22Rv1 (cell line): ENCODE results near the gene C5orf24.
A peak's percentile ranks its signal among the peaks of the same experiment; 100 is the strongest.

Experiments used
- H3K27ac ChIP-seq: fragments of 450-650 bp; 2 replicates; pipeline ENCODE4 v1.5.1; 2017
- CTCF ChIP-seq: fragments of 450-650 bp; IDR thresholded peaks from 2 replicates; pipeline ENCODE4 v1.5.1; 2017; ENCODE audit warnings: mild to moderate bottlenecking
- ZFX ChIP-seq: fragments of 450-650 bp; IDR thresholded peaks from 2 replicates; pipeline ENCODE4 v1.6.1; 2017; ENCODE audit warnings: antibody characterized with exemption, borderline replicate concordance

The C5orf24 gene

DNA sequence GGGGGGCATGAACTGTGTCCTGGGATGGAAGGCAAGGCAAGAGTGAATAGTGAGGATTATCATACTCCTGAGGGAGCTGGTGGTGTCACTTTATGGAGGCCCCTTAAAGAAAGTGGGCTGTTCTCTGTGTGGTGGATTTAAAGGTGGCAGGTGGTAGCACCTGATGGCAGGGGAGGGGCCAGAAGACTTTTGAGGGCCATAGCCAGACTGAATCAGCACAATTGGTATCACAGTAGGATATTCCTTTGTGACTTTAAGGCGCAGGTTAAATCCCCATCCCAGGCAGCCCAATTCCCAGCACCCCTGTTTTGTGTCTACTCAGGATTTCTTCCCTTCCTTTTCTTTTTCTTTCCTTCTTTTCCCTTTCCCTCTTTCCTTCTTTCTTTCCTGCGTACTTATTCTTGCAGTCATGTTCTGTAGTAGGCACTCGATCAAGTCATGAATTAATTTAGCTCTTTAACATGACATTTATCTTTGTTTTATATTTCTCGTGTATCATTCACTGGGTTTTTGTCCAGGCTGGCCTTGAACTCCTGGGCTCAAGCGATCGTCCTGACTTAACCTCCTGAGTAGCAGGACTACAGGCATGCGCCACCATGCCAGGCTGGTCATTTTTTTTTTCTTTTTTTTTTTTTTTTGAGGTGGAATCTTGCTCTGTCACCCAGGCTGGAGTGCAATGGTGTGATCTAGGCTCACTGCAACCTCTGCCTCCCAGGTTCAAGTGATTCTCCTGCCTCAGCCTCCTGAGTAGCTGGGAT lies 48.2 kb downstream of the C5orf24 start:
- H3K27ac ChIP-seq, result no peak overlapping the region
- TF ChIP-seq CTCF (no peak), ZFX (no peak)

- H3K27ac ChIP-seq, result no peak overlapping the region
Measured at GRCh38 chr5:134902071-134902801, 56.5 kb downstream of the C5orf24 start.

GRCh38 chr5:134904610-134905245 lies 59.0 kb downstream of the C5orf24 start, which contains the start of gene PCBD2:
Gene PCBD2 (plus strand): TSS chr5:134905131. CDS start chr5:134905140, 9 bp downstream.
- TF ChIP-seq CTCF, result peak; percentile 96
- TF ChIP-seq ZFX, result no peak
- H3K27ac ChIP-seq, result peak within 1 kb of the TSS; percentile 100

More at GRCh38 chr5:134902071-134902801, 56.5 kb downstream of the C5orf24 start:
- TF ChIP-seq ZFX (no peak), CTCF (no peak)

DNA sequence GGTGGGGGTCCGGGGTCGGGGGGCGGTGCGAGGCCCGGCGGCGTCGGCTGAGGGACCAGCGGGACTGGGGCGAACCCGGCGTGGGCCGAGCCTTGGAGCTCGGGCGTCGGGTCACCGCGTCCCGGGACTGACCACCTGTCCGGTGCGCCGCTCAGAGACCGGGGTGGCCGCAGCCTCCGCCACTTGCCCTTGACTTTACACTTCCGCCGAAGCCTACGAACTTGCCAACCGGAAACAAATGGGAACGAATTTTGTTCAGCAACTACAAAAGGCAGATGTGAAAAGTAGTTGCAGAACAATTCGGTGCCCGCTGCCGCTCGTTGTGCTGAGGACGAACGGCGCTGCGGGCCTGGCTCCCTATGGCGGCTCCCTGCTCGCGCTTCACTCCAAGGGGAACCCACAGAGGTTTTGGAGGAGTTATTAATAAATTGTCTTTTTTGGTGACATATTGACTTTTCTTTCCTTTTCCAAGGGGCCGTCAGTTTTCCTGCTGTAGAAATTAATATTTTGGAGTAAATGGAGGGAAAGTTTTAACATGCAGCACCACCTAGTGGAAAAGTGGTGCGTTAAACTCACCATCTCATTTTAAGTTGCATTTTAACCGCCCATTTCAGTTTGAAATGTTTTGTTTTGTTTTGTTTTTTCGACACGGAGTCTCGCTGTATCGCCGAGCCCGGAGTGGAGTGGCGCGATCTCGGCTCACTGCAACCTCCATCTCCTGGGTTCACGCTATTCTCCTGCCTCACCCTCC lies 59.7 kb downstream of the C5orf24 start:
- peak overlapping the region; percentile 100 for H3K27ac ChIP-seq
- TF ChIP-seq CTCF (peak; percentile 84), ZFX (no peak)

DNA sequence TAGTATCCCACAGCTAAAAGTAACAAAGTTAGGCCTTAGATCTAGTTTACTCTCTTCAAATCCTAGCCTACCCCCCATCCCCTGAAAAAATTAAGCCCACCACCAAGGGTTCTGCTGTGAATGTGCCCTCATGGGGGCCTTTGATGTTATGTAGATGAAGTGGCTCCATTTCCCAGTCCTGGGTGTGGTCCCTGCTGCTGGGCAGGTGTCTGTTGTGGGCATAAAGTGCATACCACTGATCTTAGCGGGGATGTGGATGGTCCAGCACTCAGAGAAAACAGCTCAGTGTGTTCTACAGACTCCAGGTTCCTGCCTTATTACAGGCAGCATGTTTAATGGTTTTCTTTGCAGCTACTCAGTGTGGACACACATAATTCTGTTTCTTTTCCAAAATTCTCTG lies 61.0 kb downstream of the C5orf24 start:
- TF ChIP-seq ZFX (no peak), CTCF (no peak)
- no peak overlapping the region for H3K27ac ChIP-seq
